HG02938 (cell line): ENCODE results near the gene CDH22.

Experiments
- ATAC-seq: cut with Tn5 transposase; IDR thresholded peaks from one replicate; pipeline ENCODE4 v1.9.1; 2021; ENCODE audit warnings: mild to moderate bottlenecking, moderate library complexity; ENCODE audit not compliant: unreplicated experiment

The CDH22 gene, protein sequence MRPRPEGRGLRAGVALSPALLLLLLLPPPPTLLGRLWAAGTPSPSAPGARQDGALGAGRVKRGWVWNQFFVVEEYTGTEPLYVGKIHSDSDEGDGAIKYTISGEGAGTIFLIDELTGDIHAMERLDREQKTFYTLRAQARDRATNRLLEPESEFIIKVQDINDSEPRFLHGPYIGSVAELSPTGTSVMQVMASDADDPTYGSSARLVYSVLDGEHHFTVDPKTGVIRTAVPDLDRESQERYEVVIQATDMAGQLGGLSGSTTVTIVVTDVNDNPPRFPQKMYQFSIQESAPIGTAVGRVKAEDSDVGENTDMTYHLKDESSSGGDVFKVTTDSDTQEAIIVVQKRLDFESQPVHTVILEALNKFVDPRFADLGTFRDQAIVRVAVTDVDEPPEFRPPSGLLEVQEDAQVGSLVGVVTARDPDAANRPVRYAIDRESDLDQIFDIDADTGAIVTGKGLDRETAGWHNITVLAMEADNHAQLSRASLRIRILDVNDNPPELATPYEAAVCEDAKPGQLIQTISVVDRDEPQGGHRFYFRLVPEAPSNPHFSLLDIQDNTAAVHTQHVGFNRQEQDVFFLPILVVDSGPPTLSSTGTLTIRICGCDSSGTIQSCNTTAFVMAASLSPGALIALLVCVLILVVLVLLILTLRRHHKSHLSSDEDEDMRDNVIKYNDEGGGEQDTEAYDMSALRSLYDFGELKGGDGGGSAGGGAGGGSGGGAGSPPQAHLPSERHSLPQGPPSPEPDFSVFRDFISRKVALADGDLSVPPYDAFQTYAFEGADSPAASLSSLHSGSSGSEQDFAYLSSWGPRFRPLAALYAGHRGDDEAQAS

DNA sequence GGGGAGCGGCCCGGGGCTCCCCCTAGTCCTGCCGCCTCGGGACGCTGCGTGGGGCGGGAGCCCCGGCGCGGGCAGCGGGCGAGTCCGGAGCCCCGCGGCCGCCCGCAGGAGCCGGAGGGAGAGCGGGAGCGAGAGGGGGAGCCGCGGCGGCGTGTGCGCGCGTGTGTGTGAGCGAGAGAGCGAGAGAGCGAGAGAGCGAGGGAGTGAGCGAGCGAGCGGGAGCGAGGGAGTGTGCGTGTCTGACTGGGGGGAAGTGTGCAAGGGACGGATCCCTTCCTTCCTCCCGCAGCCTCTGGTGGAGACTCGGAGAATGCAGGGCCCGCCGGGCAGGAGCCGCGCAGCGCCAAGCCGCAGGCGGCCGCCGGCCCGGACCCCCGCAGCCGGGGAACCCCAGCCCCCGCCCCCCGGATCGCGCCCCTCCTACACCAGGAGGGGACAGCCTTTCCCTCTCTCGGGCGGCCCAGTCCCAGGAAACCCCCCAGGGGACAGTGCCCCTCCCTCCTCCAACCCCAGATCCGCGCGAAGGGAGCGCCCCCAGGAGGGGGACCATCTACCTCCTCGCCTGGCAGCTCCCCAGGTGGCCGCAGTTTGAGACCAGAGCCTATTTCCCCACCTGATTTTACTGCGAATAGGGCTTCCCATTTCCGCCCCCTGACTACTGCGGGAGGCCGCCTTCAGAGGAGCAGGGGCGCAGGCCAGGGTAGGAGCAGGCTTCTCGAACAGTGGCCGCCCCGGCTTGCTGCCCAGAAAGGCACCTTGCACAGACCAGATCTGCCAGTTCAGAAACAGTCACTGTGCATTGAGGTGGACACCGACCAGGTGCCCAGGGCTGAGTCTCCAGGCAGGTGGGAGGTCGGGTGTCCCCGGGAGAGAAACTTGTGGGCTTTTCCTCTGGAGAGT, at the start of gene CDH22:
Gene CDH22 (minus strand): TSS at position 241 of the 900 bp plus-strand sequence. CDS start 57,204 bp downstream, outside the sequence.
- ATAC-seq = no peak

DNA sequence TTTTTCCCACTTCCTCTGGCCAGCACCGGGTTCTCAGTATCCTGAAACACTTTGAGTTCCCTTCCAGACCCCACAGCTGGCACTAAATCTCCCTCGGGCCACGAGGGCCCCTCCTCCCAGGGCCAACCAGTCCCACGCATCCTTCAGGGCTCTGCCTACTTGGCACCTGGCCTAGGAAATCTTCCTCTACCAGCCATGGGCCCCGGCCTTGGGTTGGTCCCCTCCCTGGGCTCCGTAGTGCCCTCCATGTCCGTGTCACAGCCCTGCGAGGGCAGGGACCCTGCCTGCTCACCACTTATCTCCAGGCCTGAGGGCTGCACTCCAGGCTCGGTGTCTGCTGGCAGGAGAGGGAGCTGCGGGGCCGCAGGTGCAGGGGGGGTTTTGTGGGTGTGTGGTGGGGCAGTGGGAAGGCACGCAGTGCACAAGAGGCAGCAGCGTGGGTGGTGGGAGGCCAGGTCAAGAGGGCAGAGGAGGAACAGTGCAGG, 48.8 kb upstream of the CDH22 start:
- no peak for ATAC-seq

DNA sequence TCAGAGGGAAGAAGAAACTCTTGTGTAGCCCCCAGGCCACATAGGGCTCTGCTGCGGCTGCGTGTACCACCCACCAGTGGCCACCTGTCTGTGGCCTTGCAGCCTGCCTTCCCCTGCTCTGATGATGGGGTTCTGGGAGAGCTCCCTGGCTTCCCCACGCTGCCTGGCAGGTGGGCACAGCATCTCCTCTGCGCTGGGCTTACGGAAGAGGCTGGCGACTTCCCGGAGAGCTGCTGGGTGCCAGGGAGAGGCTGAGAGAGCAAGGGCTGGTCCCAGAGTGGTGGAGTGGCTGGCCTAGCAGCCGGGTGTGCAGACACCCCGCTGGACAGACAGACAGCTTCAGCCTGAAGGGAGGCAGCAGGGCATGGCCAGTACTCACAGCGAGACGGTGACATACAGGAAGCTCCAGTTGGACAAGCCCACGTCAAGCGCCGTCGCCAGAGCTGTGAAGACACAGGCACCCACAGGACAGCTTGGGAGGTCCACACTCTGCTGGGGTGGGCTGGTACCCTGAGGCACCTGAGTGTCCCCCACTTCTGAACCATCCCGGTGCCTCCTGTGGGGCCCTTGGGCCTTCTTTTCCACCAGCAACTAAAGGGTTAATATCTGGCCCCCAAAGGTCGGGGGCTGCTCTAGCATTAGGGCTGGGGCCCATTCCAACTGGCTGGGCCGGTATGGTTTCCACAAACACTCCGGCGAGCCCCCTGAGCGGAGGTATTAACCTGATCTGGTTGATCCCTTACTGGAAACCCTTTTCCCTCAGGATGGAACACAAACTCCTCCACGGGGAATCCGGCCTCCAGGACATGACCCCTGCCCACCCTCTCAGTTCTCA, 48.1 kb upstream of the CDH22 start:
- ATAC-seq = no peak

DNA sequence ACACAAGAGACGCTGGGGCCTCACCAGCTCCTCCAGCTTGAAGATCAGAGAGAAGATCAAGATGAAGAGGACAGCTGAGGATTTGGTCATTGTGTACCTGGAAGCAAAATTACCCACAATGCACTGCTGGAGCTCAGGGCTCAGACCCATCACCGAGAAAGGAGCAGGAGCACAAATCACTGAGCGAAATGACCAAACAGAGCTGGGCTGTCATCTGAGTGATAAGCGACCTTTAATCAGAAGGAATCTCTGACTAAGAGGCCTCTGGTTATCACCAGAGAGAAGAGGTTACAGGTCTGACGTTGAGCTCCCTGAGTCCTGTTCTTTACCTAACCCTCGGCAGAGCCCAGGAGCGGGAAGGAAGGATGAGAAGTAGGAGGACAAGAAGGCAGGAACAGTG, 47.5 kb upstream of the CDH22 start:
- ATAC-seq = no peak

DNA sequence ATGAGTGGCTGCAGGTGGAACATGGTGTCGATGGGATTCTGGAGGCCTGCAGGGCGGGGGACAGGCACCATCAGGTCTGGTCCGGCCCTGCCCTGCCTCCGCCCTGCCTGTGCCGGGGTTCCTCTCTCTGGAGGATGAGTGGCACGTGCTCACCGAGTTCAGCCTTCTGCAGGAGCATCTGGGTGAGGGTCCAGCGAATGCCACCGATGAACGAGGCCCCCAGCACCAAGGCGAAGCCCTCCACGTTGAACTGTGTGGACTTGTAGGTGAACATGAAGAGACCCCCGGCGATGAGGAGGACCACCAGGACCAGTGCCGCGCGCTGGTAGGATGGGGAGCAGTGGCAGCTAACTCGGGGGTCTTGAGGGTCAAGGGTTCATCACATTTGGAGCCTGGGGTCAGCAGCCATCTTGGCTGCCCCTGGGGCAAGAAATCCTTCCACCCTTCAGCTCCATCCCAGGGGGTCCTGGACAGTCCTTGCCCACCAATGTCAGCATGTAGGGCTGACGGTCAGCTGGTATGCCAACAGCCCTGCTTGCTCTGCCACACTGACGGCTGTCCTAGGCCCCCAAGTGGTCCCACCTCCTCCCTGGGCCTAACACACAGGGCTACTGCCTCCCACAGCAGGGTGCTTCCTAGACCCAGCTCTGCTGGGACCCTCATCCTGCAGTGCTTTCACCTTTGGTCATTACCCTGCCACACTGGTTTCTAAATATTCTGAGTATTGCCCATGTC, 46.8 kb upstream of the CDH22 start:
- no peak for ATAC-seq

DNA sequence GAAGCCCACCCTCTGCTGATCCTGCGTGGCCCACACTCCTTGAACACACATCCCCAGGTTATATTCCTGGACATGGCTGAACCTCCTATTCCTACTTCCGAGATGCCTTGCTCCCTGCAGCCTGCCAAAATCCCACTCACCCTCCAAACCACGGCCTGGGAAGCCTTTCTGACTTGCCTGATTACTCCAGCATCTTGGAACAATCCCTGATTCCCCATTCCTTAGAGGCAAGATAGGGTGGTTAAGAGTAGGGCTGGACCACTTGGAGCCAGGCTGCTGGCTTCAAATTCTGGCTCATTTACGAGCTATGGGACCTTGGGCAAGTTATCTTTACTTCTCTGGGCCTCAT, 45.9 kb upstream of the CDH22 start:
- no peak for ATAC-seq

DNA sequence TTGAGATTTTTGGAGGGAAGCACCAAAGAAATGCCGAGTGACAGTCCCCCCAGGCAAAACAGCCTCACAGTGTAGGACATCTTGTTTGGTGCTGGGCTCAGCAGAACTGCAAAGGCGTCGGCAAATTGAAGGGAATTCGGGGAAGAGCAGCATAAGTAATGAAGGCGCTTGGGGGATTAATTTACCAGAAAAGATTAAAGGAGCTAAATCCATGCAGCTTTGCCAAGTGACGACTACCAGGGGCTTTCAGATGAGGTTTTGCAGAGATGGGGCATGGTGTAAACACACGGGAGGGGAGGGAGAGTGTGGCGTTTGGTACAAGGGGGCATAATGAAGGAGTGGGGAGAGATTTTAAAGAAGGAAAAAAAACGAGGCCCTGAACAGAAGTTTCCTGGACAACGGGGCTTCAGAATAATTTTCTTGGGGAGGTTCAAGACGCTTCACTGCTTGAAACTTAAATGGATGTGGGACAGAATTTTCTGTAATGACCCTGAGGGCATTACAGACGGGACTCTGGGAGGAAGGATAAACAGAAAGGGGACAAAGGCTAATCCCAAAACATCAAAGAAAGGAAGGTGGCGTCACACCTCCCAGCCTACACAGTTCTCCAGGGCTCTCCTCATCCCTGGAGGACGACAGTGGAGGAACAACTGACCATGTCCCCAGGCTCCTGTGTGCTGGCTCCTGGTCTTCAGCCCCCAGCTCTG, 45.4 kb upstream of the CDH22 start:
- ATAC-seq = no peak

DNA sequence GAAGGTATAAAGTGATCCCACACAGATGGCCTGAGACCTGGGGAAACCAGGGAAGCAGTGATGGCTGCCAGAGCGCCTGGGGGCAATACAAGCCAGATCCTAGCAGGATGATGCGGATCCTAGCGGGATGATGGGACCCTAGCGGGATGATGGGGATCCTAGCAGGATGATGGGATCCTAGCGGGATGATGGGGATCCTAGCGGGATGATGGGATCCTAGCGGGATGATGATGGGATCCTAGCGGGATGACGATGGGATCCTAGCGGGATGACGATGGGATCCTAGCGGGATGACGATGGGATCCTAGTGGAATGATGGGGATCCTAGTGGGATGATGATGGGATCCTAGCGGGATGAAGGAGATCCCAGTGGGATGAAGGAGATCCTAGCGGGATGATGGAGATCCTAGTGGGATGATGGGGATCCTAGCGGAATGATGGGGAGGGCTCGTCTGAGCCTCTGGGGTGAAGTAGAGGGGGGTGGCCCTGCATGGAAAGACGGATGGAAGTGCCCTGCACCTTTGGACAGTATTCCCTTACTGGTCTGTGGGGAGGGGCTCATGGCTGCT, 44.2 kb upstream of the CDH22 start:
- no peak for ATAC-seq

DNA sequence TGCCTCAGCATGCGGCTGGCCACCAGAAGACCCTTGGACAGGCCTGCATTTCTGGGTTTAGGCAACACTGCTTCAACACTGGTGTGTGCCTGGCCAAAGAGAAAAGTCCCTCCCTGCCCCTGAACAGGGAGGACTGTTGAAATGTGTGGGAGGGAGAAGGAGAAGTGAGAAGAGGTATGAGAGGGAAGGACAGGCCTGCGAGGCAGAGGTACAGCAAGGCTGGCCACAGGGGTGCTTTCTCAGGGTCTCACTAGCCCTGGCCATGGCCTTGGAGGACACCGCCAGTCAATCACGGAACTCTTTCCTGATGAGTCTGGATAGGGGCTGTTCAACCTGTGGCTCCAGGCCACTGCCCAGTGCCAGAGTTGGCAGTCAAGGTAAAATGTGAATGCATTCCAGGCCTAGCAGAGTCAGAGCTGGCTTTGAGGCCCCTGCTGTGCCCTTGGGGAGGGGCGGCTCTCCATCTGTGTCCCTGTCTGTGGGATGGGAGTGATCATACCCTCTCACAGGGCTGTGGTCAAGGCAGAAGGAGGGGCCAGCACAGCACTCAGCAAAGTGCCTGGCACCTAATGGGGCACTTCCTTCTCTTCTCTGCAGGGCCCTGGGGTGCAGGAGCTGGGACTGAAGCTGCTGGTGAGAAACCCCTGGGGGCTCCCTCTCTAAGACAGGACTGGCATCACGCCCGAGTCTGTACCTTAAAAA, 43.2 kb upstream of the CDH22 start:
- no peak for ATAC-seq

DNA sequence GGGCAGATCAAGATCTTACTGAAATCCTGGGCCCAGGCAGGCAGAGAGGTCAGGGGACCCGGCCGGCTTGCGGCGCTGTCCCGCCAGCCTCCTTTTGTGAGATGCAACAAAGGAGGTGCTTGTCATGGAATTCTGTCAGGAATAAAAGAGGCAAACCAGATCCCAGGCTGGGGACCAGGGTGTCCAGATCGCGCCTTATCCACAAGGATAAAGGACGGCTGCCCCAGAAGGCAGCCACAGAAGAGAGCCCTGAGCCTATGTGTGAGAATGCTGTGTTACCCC, 42.6 kb upstream of the CDH22 start:
- ATAC-seq = no peak

DNA sequence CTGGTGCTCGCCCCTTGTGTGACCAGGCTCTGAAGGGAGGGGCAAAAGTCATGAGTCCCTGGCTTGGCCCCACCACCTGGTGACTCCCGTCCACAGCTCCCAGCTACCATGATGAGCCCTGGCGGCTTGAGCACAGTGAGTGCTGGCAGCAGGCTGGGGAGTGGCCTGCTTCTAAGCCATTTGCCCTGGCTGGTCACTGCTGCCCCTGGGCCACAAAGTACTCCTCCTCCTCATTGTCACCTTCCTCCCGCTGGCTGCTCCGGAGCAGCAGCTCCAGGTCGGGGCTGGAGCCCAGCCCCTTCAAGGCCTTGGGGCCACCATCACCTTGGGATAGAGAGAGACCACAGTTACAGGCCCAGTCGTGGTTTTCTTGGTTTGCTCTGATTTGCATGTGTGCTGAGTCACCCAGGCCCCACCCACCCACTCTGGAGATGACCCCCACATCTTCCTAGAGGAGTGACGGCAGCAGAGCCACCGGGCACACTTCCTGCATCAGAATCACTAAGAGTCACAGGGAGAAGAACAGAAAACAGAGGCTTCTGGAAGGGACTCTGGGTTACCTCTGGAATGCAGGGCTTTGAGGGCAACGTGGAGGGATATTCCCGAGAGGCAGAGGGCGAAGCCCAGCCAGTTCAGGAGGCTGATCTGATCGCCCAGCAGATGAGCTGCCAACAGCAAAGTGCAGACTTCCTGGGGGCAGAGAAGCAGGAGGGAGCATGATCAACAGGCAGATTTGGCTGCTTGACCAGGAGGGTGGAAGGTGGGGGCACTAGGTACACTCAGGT, 42.1 kb upstream of the CDH22 start:
- ATAC-seq = no peak

DNA sequence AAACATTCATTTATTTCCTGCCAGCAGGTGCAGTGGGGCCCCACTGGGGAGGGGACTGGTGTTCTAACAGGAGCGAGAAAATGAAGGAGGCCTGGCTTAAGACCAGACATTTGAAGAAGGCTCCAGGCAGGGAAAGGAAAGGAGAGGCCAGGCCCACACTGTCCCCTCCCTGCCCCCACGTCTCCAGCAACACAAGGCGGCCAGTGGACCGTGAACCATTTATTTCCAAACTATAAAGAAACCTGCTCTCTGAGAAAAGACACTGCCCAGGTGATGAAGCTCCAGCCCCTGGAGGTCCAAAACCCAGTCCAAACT, 41.4 kb upstream of the CDH22 start:
- ATAC-seq = no peak

DNA sequence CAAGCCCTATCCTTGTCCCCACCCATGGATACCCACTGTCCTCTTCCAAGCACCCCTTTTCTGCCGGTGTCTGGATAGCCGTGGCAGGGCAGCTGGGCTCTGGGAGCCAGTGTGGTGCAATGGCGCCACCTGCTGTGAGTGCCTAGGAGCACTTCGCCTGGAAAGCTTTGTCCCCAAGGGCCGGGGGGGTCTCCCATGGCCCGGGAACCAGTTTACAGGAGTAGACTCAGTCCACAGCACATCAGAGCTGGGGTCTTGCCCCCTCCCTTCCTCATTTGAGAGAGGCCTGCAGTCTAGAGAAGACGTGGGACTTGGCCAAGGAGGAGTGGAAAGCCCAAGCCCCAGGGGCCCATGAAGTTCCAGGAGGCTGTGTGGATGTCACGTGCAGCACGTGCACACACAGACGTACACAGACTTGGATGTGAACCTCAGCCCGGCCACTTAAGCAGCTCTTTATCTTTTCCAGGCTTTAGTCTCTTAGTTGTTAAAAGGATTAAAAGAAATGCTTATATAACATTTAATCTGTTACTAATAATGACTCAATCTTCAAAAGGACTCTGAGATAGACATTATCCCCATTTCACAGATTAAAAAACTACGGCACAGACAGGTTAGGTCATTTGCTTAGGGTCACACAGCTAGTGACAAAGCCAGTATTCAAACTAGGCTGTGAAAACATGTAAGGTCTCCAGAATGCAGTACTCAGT, 40.9 kb upstream of the CDH22 start:
- ATAC-seq = no peak

DNA sequence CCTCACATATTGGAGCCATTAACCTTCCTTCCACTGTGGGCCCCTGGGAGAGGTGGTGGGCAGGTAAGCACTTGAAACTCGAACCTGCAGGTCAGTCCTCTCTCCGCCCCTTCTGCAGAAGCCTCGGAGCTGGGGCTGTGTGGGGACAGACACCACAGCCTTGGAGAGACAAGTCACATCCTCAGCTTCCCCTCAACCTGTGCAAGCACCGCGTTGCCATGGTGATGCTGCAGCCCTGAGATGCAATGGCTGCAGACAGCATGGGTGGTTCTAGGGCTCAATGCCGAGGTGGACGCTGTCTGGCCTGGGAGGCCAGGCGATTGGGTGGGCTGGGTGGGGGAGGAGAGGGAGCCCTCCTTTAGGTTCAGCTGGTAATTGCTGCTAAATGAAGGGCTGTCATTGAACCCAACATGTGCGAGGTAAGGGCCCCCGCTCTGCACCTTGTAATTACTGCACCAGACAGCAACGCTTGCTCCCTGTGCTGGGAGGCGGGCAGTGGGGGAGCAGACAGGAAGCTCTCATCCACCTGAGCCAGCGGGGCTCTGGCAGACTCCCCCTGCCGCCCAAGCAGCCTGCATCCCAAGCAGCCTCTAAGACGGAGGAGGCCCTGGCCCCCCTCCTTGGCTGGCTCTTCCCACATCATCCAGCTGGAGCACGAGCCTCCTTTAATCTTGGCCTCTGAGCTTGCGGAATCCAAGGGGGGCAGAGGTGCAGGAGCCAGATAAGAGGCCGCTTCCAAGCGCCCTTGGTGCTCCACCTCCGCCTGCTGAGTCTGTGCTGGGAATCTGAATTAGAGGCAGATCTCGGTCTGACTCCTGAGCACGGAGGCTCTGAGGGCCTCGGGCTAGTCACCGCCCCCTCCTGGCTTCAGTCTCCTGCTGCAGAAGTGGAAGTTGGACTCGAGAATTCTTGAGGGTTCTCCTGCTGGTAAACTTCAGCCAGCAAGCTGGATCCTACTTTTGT, 39.8 kb upstream of the CDH22 start:
- no peak for ATAC-seq

DNA sequence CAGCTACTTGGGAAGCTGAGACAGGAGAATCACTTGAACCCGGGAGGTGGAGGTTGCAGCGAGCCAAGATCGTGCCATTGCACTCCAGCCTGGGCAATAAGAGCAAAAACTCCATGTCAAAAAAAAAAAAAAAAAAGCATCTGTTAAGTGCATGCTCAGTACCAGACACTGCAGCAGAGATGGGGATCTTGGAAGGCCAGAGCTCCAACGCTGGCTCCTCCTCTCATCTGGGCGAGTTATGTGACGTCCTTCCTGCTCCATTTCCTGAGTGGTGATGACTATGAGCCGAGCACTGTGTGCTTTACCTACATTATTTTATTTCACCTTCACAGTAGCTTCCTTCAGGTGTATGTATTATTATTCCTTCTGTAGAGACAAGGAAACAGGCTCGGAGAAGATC, 38.5 kb upstream of the CDH22 start:
- no peak for ATAC-seq
